GM19438 (cell line): ENCODE data around the gene UBE2J1.
"Not testable (repeated sequence)": the region's sequence is repeated elsewhere in the genome, so short reads cannot be mapped to it uniquely, and the experiment has no call there.

ENCODE experiments used
- ATAC-seq: cut with Tn5 transposase; IDR thresholded peaks from one replicate; pipeline ENCODE4 v1.9.1; 2021; ENCODE audit warnings: low read depth; ENCODE audit not compliant: unreplicated experiment

Gene UBE2J1

GRCh38 chr6:89321131-89321970 lies 31.2 kb downstream of the UBE2J1 start:
- peak; percentile 63 for ATAC-seq

- no peak for ATAC-seq
Measured at GRCh38 chr6:89320012-89320559, 32.4 kb downstream of the UBE2J1 start.

GRCh38 chr6:89317067-89317466 lies 35.5 kb downstream of the UBE2J1 start:
- ATAC-seq, result no peak

GRCh38 chr6:89315249-89315885 lies 37.2 kb downstream of the UBE2J1 start, which contains the start of gene GABRR2:
Gene GABRR2, minus strand, starts transcription at chr6:89315299. Its CDS starts 134 bp downstream, at chr6:89315165.
- no peak for ATAC-seq

- no peak for ATAC-seq
Measured at GRCh38 chr6:89314692-89315091, 37.8 kb downstream of the UBE2J1 start.

GRCh38 chr6:89313006-89313405 lies 39.5 kb downstream of the UBE2J1 start:
- no peak for ATAC-seq

- no peak for ATAC-seq
Measured at GRCh38 chr6:89311853-89312531, 40.5 kb downstream of the UBE2J1 start.

GRCh38 chr6:89311530-89311852 lies 41.0 kb downstream of the UBE2J1 start:
- no peak for ATAC-seq

GRCh38 chr6:89310929-89311328 lies 41.6 kb downstream of the UBE2J1 start:
- no peak for ATAC-seq

GRCh38 chr6:89308525-89309395 lies 43.8 kb downstream of the UBE2J1 start:
- ATAC-seq, result no peak

- not testable (repeated sequence) for ATAC-seq
Measured at GRCh38 chr6:89304517-89304916, 48.0 kb downstream of the UBE2J1 start.

- ATAC-seq, result no peak
Measured at GRCh38 chr6:89302936-89303335, 49.6 kb downstream of the UBE2J1 start.

GRCh38 chr6:89302195-89302770 lies 50.2 kb downstream of the UBE2J1 start:
- ATAC-seq, result no peak

GRCh38 chr6:89301586-89302194 lies 50.8 kb downstream of the UBE2J1 start:
- no peak for ATAC-seq

GRCh38 chr6:89299466-89299850 lies 53.1 kb downstream of the UBE2J1 start:
- no peak for ATAC-seq

GRCh38 chr6:89298680-89299465 lies 53.6 kb downstream of the UBE2J1 start:
- ATAC-seq, result no peak

- ATAC-seq, result peak; percentile 97
Measured at GRCh38 chr6:89297695-89298351, 54.7 kb downstream of the UBE2J1 start.

- no peak for ATAC-seq
Measured at GRCh38 chr6:89295981-89296380, 56.5 kb downstream of the UBE2J1 start.
